Measurements from ENCODE around the gene TNFRSF1A. TPM values are rescaled to one million over a fixed set of nuclear protein-coding genes. Genes with fewer than 3 reads are reported as not detected.
A peak's percentile ranks its signal among the peaks of the same experiment; 100 is the strongest.

The TNFRSF1A gene
- total and polyA plus RNA-seq, 2 of the 13 experiments (the other 11 are each of a cell fraction or from before 2014, with no cell fraction given), result 41.5 to 61.2 TPM

GRCh38 chr12:6327229-6328041 is 14.4 kb downstream of the TNFRSF1A start:
- no peaks in the 10 kb centered on the region for H3K27me3 ChIP-seq (ENCODE audit: control insufficient read depth in 1 of 2, insufficient read depth in 2 of 2, low read length in 2 of 2)
- H3K9me3 ChIP-seq (ENCODE audit: low read length), result no peaks in the 10 kb centered on the region
- no peaks in the 10 kb centered on the region for H4K20me1 ChIP-seq (ENCODE audit: insufficient read depth, low read length)
- CTCF ChIA-PET (ENCODE audit: low intra/inter-chr PET ratio, low total read pairs), result no interaction called here
- intact Hi-C loops (cut with micrococcal nuclease; ENCODE audit: unreplicated experiment) (no loop called here), in situ Hi-C loops (cut with HindIII; ENCODE audit: extremely low pct_ligation_motif_present, low pct_unique_long_range_greater_than_20kb) (no loop called here)
- no TSS peak for BruUV-seq (replicated peaks)
- peaks cover 31% of the 10 kb centered on the region for H3K4me1 ChIP-seq (ENCODE audit: insufficient read depth, low read length)
- no peak overlapping the region for H3K4me3 ChIP-seq (replicated peaks in 1 of 3; ENCODE audit: insufficient read depth in 1 of 3, low read depth in 2 of 3, low read length in 3 of 3)
- no peak overlapping the region for H3K9ac ChIP-seq (ENCODE audit: insufficient read depth, low read depth, low read length)
- no peak overlapping the region for H2AFZ ChIP-seq (ENCODE audit: low read length)
- no peak overlapping the region for H3K27ac ChIP-seq (ENCODE audit: extremely low read length, insufficient read depth, low read length)
- no peaks in the 10 kb centered on the region for H3K79me2 ChIP-seq (ENCODE audit: insufficient read depth, low read length)
- no peak for DNase-seq (ENCODE audit: low spot score)
- POLR2A ChIA-PET, result interaction anchor here (1.3 to 4.2 kb wide), 9 partner anchors 8 to 138 kb away, joined by 3 to 82 read pairs (median 6); partner anchors contain the start of gene LTBR
- no peak for FAIRE-seq
- ATAC-seq, result no peak
- WGBS (ENCODE audit: low lambda C conversion rate), result 93% methylated on average over 28 of the region's 33 CpGs
- no peak overlapping the region for H3K4me2 ChIP-seq (ENCODE audit: low read depth, low read length)
- peaks cover 16 to 31% of the 10 kb centered on the region in 2 experiments; a peak in 4 of 5 replicates for H3K36me3 ChIP-seq (replicated peaks in 1 of 2; ENCODE audit: control insufficient read depth in 1 of 2, insufficient read depth in 2 of 2, low read length in 2 of 2)
- peak; percentile 30 for TF ChIP-seq AGO1 (IDR thresholded peaks at IDR 0.05; ENCODE audit: low read depth, low read length, poor library complexity, severe bottlenecking)
- no peak for TF ChIP-seq ZMAT3 (CRISPR knock-in tag; conservative IDR thresholded peaks at IDR 0.05)
- TF ChIP-seq, protein P1, sequence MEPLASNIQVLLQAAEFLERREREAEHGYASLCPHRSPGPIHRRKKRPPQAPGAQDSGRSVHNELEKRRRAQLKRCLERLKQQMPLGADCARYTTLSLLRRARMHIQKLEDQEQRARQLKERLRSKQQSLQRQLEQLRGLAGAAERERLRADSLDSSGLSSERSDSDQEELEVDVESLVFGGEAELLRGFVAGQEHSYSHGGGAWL (CRISPR knock-in tag; IDR thresholded peaks at IDR 0.05), result no peak
- peak; percentile 54; the same call in 1 of the 2 replicates for TF ChIP-seq ZC3H13 (CRISPR knock-in tag; IDR thresholded peaks at IDR 0.05)
- TF ChIP-seq TMF1 (CRISPR knock-in tag; IDR thresholded peaks at IDR 0.05; ENCODE audit: low read depth), result no peak
- TF ChIP-seq ZNF607 (CRISPR knock-in tag; IDR thresholded peaks at IDR 0.05; ENCODE audit: borderline replicate concordance), result no peak
- TF ChIP-seq HNF1B (CRISPR knock-in tag; IDR thresholded peaks at IDR 0.05), result no peak
- peak; percentile 66 for TF ChIP-seq RBFOX2 (IDR thresholded peaks at IDR 0.05; ENCODE audit: low read depth, low read length)
- 0 out of 2 replicates have a peak, but pooled peaks have one; percentile 12 for TF ChIP-seq ZNF724P (CRISPR knock-in tag; IDR thresholded peaks at IDR 0.05; ENCODE audit: borderline replicate concordance)
- no peak for TF ChIP-seq EEA1 (CRISPR knock-in tag; IDR thresholded peaks at IDR 0.05; ENCODE audit: borderline replicate concordance)
- no peak for TF ChIP-seq STAT6 (CRISPR knock-in tag; IDR thresholded peaks at IDR 0.05; ENCODE audit: borderline replicate concordance)
- TF ChIP-seq ZNF292 (CRISPR knock-in tag; IDR thresholded peaks at IDR 0.05; ENCODE audit: borderline replicate concordance, low read depth), result no peak
- TF ChIP-seq NFKB2 (CRISPR knock-in tag; IDR thresholded peaks at IDR 0.05; ENCODE audit: borderline replicate concordance), result no peak
- TF ChIP-seq ZNF891 (CRISPR knock-in tag; IDR thresholded peaks at IDR 0.05), result no peak
- TF ChIP-seq AGO2 (optimal IDR thresholded peaks at IDR 0.05; ENCODE audit: low read depth, low read length), result peak; percentile 98
- TF ChIP-seq ARNT (IDR thresholded peaks at IDR 0.05), result no peak
- peak; percentile 81 for TF ChIP-seq RBM22 (optimal IDR thresholded peaks at IDR 0.05; ENCODE audit: low read length)
- no peak for TF ChIP-seq CBX5 (CRISPR knock-in tag; IDR thresholded peaks at IDR 0.05; ENCODE audit: borderline replicate concordance)
- peak in 1 of 2 experiments; percentile 36; a peak in 2 of 4 replicates for TF ChIP-seq POLR2A (IDR thresholded peaks at IDR 0.05; ENCODE audit: insufficient read depth in 1 of 2, low read depth in 2 of 2, low read length in 2 of 2)
